Stimulated activated CD4-positive, alpha-beta T cell treated with anti-CD3 and anti-CD28 coated beads, Interleukin-4, amount 100 ng/mL, for 24 hours (primary cell): Measurements from ENCODE around the gene THOC7.

Experiments
- DNase-seq: peaks from one replicate; pipeline ENCODE4 v3.0.0-alpha.2; 2020

THOC7 gene

DNA sequence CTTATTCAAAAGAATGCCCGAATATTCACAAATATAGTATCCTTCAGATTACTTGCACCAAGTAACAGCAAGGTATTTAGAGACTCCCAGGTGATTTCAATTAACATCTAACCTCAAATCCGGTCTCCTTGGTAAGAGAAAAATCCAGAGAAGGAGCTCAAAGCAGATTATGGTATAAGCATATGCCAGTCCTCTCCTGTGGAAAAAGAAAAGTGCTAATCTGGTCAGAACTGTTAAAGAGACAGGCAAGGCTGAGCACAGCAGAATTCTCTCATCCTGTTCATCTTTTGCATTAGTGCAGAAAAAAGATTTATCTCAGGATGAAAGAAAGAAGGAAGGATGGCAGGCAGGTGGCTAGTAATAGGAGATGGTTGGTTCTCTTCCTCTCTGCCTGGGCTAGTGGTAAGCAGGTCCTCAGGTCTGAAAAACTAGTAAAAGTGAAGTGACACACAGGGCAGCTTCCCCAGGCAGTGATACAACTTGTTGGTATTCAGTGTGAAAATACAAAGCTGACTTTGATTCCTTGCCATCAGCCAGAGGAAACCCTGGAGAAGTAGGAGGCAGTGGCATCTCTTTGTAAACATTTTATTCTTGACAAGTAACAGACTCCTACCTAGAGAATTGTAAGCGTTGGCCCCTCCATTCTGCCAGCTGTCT, 14.3 kb upstream of the THOC7 start:
- no peak for DNase-seq

GRCh38 chr3:63876260-63876659, 12.7 kb upstream of the THOC7 start:
- no peak for DNase-seq

DNA sequence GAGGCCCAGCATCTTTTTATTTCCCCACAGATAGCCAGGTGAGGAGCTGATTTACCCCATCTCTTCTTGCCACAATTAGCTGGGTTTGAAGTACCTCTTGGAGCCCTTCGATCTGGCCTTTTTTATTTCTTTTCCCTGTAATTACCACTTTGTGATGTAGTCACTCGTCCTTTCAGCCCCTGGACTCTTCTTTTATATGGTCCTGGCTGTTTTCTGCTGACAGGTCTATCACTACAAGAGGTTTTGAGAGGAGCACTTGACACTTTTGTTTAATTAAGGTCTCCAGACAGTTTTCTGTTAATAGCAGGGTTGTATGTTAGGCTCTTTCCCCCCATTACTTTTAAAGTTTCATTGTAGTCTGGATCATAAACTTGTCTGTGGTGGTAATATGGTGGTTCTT, 11.9 kb upstream of the THOC7 start:
- no peak for DNase-seq

- DNase-seq = no peak
Measured at GRCh38 chr3:63874769-63875168, 11.2 kb upstream of the THOC7 start.

- no peak for DNase-seq
Measured at GRCh38 chr3:63872135-63872924, 8.7 kb upstream of the THOC7 start.

DNA sequence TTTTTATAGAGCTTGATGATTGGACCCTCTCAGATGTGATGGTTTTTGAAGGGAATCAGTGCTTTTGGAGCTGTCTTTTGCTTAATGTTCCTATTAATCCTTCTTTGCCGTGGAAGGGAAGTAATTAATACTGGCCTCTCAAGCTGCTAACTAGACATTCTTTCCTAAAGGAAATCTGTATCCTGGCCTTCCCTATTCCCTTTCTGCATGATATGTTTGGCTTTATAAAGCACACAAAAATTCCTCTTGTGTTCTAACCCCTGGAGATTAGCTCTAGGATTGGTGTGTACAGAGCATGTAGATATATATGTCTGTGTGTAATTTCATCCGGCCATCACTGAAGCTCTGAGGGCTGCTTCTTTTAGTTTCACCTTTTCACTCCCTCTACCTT, 7.0 kb upstream of the THOC7 start:
- DNase-seq = no peak

- DNase-seq = no peak
Measured at GRCh38 chr3:63869940-63870614, 6.5 kb upstream of the THOC7 start.

- no peak for DNase-seq
Measured at GRCh38 chr3:63867225-63867624, 3.6 kb upstream of the THOC7 start.

GRCh38 chr3:63864965-63865327, 1.3 kb upstream of the THOC7 start:
- DNase-seq = no peak

DNA sequence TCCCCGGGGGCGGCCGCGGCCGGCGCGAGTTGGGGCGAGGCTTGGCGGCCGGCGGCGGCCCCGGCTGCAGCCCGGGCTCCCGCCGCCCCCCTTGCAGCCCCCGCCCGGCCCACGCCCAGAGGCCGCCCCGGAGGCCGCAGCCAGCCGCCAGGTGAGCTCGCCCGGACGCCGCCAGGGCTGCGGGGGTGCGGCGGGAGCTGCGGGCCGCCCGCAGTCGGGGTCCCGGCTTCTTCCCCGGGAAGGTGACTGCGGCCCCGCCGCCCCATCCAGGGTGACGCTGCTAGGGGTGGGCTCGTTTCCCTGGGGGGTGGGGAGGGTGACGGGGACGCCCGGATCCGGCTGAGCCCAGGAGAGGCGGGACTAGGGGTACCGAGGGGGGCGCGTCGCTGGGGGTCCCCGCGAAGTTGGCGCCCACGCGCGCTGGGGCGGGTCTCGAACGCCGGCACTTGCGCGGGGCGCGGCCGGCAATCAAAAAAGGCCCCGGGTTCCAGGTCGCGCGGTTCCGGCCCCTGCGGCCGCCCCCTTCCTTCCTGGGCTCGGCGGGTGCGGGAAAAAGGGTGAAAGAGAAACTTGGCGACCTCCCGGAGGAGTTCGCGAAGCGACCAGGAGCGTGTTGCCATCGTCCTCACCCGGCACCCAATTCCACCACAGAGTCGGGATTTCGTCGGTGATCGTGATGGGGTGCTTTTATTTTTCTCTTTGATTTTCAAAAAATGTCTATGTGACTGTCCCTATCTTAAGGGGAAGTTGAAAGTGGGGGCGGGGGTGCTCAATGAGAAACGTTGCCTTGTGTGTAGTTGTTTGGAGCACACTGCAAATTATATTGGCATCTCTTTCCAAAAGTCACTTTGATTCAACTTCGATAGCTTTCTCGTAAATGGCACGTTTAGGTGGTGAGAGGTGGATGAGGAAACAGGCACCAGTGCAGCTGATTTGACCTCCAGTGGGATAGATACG, 681 bp upstream of the THOC7 start:
- peak; percentile 38 for DNase-seq

DNA sequence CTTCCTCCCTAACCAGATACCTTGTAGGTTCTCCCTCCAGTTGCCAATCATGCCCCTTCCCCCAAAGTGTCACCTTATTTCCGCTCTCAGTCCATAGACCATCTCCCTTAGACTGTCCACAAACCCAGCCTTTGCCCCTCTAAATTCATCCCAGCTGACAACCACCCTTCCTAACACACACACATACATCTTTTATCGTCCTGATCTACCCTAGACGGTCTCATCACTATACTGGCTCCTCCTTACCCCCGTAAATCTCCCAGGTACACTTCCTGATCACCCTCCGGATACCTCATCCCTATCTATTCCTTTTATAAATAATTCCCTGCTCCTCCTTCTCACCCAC, 828 bp downstream of the THOC7 start:
- DNase-seq = no peak

DNA sequence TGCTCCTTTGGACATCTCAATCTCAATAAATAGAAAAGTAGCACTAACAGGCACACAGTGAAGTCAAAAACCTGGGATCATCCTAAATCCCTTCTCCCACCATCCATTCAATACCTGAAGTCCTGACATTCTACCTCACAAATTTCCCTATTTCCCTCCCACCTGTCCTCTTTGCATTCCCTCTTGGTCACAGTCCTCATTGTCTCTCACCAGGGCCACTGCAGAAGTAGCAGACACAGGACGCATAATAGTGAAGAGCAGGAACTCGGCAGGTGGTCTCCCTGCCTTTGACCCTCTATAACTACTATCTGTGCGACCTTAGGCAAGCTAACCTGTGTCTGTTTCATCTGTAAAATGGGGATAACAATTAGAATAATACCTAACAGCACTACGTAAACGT, 2.3 kb downstream of the THOC7 start:
- DNase-seq = no peak

DNA sequence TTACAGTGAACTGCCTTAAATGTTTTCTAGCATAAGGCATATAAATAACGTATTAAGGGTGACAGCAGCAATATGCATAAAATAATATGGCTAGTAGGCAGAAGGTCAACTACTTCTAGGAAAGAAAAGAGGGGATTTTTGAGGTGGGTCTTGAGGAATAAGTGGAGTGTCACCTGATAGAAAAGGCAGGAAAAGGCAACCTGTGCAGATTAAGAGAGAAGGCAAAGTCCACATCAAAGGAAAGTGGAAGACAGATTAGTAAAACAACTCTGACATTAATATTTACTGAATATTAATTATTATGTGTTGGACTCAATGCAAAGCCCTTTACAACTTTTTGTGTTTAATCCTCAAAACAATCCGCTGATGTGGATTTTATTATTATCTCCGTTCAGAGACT, 2.8 kb downstream of the THOC7 start:
- DNase-seq = no peak

DNA sequence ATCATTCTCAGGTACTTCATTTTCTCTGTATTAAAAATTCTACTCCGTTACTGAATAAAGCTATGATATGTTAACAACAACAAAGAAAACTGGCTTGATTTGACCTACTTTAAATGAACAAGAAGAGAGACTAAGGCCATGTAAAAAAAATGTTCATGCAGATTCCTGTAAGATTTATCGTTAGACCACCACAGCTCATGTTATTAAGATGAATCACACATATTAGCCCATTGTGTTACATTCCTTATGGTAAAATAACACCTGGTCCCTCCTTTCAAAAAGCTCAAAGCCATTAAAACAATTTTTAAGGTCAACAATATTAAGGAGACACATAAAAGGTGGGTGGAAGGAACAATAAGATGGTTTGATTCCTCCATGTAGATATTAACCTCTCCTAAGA, 6.3 kb downstream of the THOC7 start:
- no peak for DNase-seq

DNA sequence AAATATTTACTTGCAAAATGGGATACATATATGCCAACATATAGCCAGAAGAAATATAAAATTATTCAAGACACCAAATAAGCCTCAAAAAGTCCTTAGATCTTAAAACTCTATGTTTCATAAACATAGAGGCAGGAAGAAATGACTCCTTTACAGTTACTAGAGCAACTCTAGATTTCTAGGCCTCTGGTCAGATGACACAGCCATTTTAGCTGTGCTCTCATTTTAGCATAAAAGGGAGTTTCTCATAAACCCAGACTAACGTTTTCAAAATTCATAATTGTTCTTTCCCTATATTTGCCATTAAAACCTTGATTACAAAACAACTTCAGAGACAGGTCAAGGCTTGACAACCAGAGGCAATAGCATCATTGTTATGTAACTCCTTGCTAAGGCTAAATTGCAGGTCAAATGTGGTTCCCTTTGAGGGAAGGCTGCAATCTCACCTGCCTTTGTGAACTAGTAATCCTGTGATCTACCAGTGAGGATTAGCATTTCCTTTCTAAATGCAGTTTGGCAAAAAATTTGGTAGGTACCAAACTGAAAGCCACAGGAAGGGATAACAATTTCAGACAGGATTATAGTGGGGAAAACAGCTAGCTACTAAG, 8.2 kb downstream of the THOC7 start:
- no peak for DNase-seq

- no peak for DNase-seq
Measured at GRCh38 chr3:63853106-63853505, 10.5 kb downstream of the THOC7 start.

- no peak for DNase-seq
Measured at GRCh38 chr3:63851287-63851686, 12.3 kb downstream of the THOC7 start.

DNA sequence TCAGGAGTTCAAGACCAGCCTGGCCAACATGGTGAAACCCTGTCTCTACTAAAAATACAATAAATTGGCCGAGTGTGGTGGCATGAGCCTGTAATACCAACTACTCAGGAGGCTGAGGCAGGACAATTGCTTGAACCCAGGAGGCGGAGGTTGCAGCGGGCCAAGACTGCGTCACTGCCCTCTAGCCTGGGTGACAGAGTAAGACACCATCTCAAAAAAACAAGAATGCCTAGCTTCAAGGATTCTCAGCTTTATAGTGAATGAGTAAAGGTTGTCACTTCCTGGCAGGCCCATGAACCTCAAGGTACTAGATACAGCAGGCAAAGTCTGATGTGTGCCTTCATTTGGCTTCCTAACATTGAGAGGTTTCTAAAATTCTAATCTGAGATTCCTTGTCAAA, 14.4 kb downstream of the THOC7 start:
- DNase-seq = no peak

DNA sequence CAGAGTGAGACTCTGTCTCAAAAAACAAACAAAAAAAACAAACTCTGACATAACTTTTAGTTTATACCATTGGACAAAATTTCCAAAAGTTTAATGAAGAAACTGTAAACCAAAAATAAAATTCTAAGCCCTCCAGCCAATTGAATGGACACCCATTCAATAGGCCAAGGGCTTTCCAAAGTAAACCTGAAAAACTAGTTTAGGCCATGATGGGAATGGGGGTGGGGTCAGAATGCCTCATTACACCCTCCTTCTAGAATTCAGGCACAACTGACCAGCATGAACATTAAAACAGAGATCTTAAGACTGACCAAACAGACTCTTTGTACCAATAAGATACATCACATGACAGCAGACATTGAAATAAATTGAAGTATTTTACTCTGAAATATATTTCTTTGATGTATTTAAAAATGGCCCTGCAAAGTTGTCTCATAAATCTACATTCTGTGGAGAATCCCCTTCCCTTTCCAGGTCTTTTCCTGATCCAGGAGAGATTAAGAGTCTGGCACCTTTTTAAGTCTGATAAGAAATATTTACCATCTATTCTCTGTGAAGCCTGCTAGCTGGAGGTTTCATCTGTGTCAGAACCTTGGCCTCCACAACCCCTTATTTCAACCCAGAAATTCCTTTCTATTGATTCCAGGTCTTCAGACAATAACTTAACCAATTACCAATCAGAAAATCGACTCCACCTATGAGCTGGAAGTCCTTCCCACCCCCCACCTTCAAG, 15.7 kb downstream of the THOC7 start:
- DNase-seq = no peak

DNA sequence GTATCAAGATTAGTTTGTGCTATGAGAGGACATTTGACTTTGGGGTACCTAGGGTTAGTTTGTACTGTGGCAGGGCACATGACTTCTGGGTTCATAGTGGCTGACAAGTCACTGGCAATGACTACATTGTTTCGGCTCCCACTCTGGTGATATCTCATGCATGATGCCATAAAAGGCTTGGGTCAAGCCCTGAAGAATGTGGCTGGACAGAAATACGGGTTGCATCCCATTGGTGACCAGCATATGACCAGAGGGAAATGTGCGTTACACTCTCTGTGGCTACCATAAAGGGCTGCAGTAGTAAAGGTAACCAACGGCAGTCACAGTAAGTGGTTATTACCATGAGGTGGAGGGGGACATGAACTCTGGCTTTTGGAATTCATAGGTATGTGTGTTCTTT, 18.4 kb downstream of the THOC7 start:
- DNase-seq = no peak

GRCh38 chr3:63842127-63842526, 21.5 kb downstream of the THOC7 start:
- no peak for DNase-seq

DNA sequence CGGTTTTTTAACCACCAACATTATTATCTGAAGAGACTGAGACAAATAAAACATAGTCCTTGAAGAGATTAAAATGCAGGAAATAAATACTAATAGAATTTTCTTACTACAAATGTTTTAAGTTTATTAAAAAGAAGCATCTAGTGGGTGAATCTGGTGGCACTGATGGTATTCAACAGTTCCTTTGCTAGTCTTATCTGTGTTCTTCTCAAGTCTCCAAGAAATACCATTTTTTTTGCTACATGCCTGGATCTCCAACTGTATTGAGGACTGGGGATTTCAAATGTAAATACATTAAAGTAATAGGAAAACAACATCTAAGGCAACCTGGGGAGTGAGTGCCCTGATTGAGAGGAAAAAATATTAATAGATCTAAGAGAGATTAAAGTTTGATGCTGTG, 21.9 kb downstream of the THOC7 start:
- no peak for DNase-seq
